Ovary (tissue), 9 donors: Measurements from ENCODE around the gene ARHGEF39. TPM values are rescaled to one million over a fixed set of nuclear protein-coding genes. Genes with fewer than 3 reads are reported as not detected.

Source experiments
- DNase-seq, 5 donors: peaks; one replicate each; pipeline ENCODE4 v3.0.0-alpha.2; 2019 to 2020
- H3K27ac ChIP-seq, 2 donors: fragments of 200-600 bp; one replicate each; pipeline versions ENCODE4 v1.5.1 to v1.8.0; 2019 to 2022
- H3K27me3 ChIP-seq: fragments of 200-600 bp; one replicate; pipeline ENCODE4 v1.8.0; 2022
- H3K36me3 ChIP-seq: fragments of 200-600 bp; sonication (generic); one replicate; pipeline ENCODE4 v1.5.1; 2019
- H3K4me1 ChIP-seq: one replicate; pipeline ENCODE4 v1.8.1; 2013; ENCODE audit warnings: mild to moderate bottlenecking, moderate library complexity; ENCODE audit not compliant: insufficient read depth
- H3K4me3 ChIP-seq: fragments of 200-600 bp; sonication (generic); one replicate; pipeline ENCODE4 v1.5.1; 2017
- H3K9me3 ChIP-seq, 2 donors: fragments of 200-600 bp in 1 of 2; sonication (generic) in 1 of 2; one replicate each; pipeline versions ENCODE4 v1.5.1 to v1.8.1; 2013 to 2019; ENCODE audit warnings: mild to moderate bottlenecking in 1 of 2, moderate library complexity in 1 of 2
- CTCF ChIP-seq, 3 donors: fragments of 450-650 bp in 2 of 3; fragments of 200-600 bp in 1 of 3; IDR thresholded peaks; one replicate each; pipeline versions ENCODE4 v1.5.1 to v1.8.0; 2016 to 2022; ENCODE audit warnings: antibody characterized with exemption in 3 of 3, mild to moderate bottlenecking in 1 of 3
- EP300 ChIP-seq: sonication (generic); formaldehyde crosslinking; IDR thresholded peaks from one replicate; pipeline ENCODE4 v1.6.1; 2017; ENCODE audit warnings: antibody characterized with exemption
- POLR2A ChIP-seq: fragments of 450-650 bp; IDR thresholded peaks from one replicate; pipeline ENCODE4 v1.6.1; 2017; ENCODE audit warnings: antibody characterized with exemption, mild to moderate bottlenecking, moderate library complexity
- WGBS, 3 donors: extraction: QIAGEN DNeasy Blood & Tissue Kit in 1 of 3; methylation state at CpG; one replicate each; pipeline versions ENCODE4 v1.1.5 to v1.1.7; 2013 to 2017; 5-methylcytosine and 5-hydroxymethylcytosine counted together
- intact Hi-C, 4 donors: fragments of 100-400 bp; cut with DNase I; formaldehyde crosslinking; loops; one replicate each; pipeline versions ENCODE4 v1.11.0 to v1.15.1; 2022 to 2023
- polyA plus RNA-seq, 2 donors: library from polyadenylated mRNA; stranded (reverse); fragments of 200-250 nt in 1 of 2; fragments of 350-450 nt in 1 of 2; fragmentation: Illumina TruSeq in 1 of 2; extraction: RNeasy Lipid Tissue Mini Kit (QIAGEN cat#74804) in 1 of 2; gene quantifications; one replicate each; pipeline ENCODE4 v1.2.3, GENCODE V29; 2013 to 2014
- total RNA-seq, 7 donors: library from RNA; depleted of rRNA in 2 of 7; stranded (reverse); fragments of >200 nt in 2 of 7; fragmentation: NEBNext Ultra II Directional in 3 of 7; extraction: Animal tissue kit (Norgen Biotek cat#: 25700) in 3 of 7; gene quantifications; one replicate each; pipeline versions ENCODE4 v1.1.0 to v1.2.4, GENCODE V29; 2016 to 2023
- donor health status: DM: no; HTN: no; CAD: no; lungs with moderate emphysema.
- donor health status: DM: no; HTN: no; CAD: no.
- donor health status: Bipolar disorder and iron deficiency.
- donor health status: DM: yes; HTN: yes; CAD: no.
- donor health status: DM: no; HTN: no; CAD: no.
- donor health status: DM: yes; HTN: yes; CAD: no.

ARHGEF39 gene
- total and polyA plus RNA-seq, 9 donors = 0.17 to 1.4 (median 0.52) TPM

- no peak for TF ChIP-seq EP300
- no peak for TF ChIP-seq CTCF (IDR thresholded peaks at IDR 0.05)
- no peak for TF ChIP-seq POLR2A
- Histone ChIP-seq H3K4me3 (no peak overlapping the region), H3K27me3 (no peaks in the 10 kb centered on the region), H3K4me1 (no peaks in the 10 kb centered on the region), H3K27ac (no peak overlapping the region), H3K9me3 (no peaks in the 10 kb centered on the region), H3K36me3 (no peaks in the 10 kb centered on the region)
- no peak for DNase-seq
- intact Hi-C loops = loop anchor here in 2 of 4 donors (5.0 kb wide), 2 partner anchors 65 to 70 kb away; partner anchors contain the start of genes CREB3 (in 1 of the 2) and TLN1 (in 1 of the 2)
- WGBS, 3 donors = 67 to 75% (median 72%) methylated on average over 3 of the region's 3 CpGs
Observed at GRCh38 chr9:35661756-35662350, 3.1 kb downstream of the ARHGEF39 start.

GRCh38 chr9:35660966-35661415 lies 4.0 kb downstream of the ARHGEF39 start:
- no peaks in the 10 kb centered on the region for H3K27me3 ChIP-seq
- H3K9me3 ChIP-seq = no peaks in the 10 kb centered on the region
- no peak for DNase-seq
- no peaks in the 10 kb centered on the region for H3K36me3 ChIP-seq
- no peak overlapping the region for H3K4me3 ChIP-seq
- no peaks in the 10 kb centered on the region for H3K4me1 ChIP-seq
- TF ChIP-seq EP300 (no peak), CTCF (IDR thresholded peaks at IDR 0.05) (peak in 1 of 3 donors; percentile 22), POLR2A (no peak)
- 40 to 52% (median 47%) methylated on average over 9 of the region's 9 CpGs for WGBS, 3 donors
- H3K27ac ChIP-seq = no peak overlapping the region
- intact Hi-C loops = loop anchor here in 2 of 4 donors (5.0 kb wide), 2 partner anchors 66 to 71 kb away; partner anchors contain the start of genes CREB3 (in 1 of the 2) and TLN1 (in 1 of the 2)

GRCh38 chr9:35659340-35659739 lies 5.7 kb downstream of the ARHGEF39 start:
- DNase-seq = no peak
- H3K4me3 ChIP-seq = peak overlapping the region; percentile 94

GRCh38 chr9:35658968-35659220 lies 6.1 kb downstream of the ARHGEF39 start:
- peak overlapping the region; percentile 94 for H3K4me3 ChIP-seq
- no peaks in the 10 kb centered on the region for H3K4me1 ChIP-seq
- no peaks in the 10 kb centered on the region for H3K36me3 ChIP-seq
- no peaks in the 10 kb centered on the region for H3K27me3 ChIP-seq
- intact Hi-C loops = loop anchor here in 2 of 4 donors (2.0 to 10.0 kb wide), 4 partner anchors 30 to 164 kb away; partner anchors contain the start of genes RUSC2 (in 1 of the 2) and TPM2 (in 1 of the 2)
- WGBS, 3 donors = 0 to 3% (median 0%) methylated on average over 2 of the region's 2 CpGs
- no peak for TF ChIP-seq EP300
- TF ChIP-seq CTCF (IDR thresholded peaks at IDR 0.05) = no peak
- TF ChIP-seq POLR2A = no peak
- H3K9me3 ChIP-seq = no peaks in the 10 kb centered on the region
- DNase-seq = peak in 2 of 5 donors; percentile 55 to 64
- H3K27ac ChIP-seq = peak overlapping the region in 1 of 2 donors; percentile 97

More at GRCh38 chr9:35659340-35659739, 5.7 kb downstream of the ARHGEF39 start:
- Histone ChIP-seq H3K27me3 (no peaks in the 10 kb centered on the region), H3K4me1 (no peaks in the 10 kb centered on the region), H3K36me3 (no peaks in the 10 kb centered on the region), H3K9me3 (no peaks in the 10 kb centered on the region), H3K27ac (no peak overlapping the region)
- TF ChIP-seq EP300 = peak; percentile 91
- no peak for TF ChIP-seq CTCF (IDR thresholded peaks at IDR 0.05)
- TF ChIP-seq POLR2A = no peak
- intact Hi-C loops = loop anchor here in 2 of 4 donors (2.0 to 10.0 kb wide), 4 partner anchors 29 to 165 kb away; partner anchors contain the start of genes RUSC2 (in 1 of the 2) and TPM2 (in 1 of the 2)
- 71 to 73% (median 73%) methylated on average over 3 of the region's 3 CpGs for WGBS, 3 donors
